Bronchial epithelial cell (primary cell): ENCODE measurements around the gene RNU4-1. TPM values are rescaled to one million over a fixed set of nuclear protein-coding genes. Genes with fewer than 3 reads are reported as not detected.
A peak's percentile ranks its signal among the peaks of the same experiment; 100 is the strongest.

Experiments
- DNase-seq: peaks from one replicate; pipeline ENCODE4 v3.0.0-alpha.2; 2010; ENCODE audit warnings: low read depth
- FAIRE-seq: peaks from 2 replicates; lab custom pipeline; 2011; peaks lifted over from hg19 to GRCh38; lab: Jason Lieb, UNC
- H3K27me3 ChIP-seq: 2 replicates; pipeline ENCODE4 v1.5.1; 2011; ENCODE audit warnings: low read length; ENCODE audit not compliant: control insufficient read depth, insufficient read depth
- H3K36me3 ChIP-seq: 2 replicates; pipeline ENCODE4 v1.5.1; 2011; ENCODE audit warnings: low read length; ENCODE audit not compliant: control insufficient read depth, insufficient read depth
- H3K4me3 ChIP-seq: 2 replicates; pipeline ENCODE4 v1.5.1; 2011; ENCODE audit warnings: mild to moderate bottlenecking, low read depth, low read length, control low read depth
- CTCF ChIP-seq: IDR thresholded peaks from 2 replicates; pipeline ENCODE4 v1.5.1; 2011; ENCODE audit warnings: mild to moderate bottlenecking, moderate library complexity, low read length, control low read depth, inconsistent platforms; ENCODE audit not compliant: insufficient read depth, severe bottlenecking
- total RNA-seq: library from RNA; depleted of rRNA; stranded (reverse); fragments of >200 nt; gene quantifications from 2 replicates; pipeline ENCODE4 v1.2.1, GENCODE V29; 2014

Gene RNU4-1
- total RNA-seq, 1 donor from 2014 or later, result 564 TPM

- H3K4me3 ChIP-seq, result peak overlapping the region; percentile 8
- peaks cover 6% of the 10 kb centered on the region for H3K36me3 ChIP-seq
- DNase-seq (no peak), FAIRE-seq (no peak)
- no peaks in the 10 kb centered on the region for H3K27me3 ChIP-seq
- TF ChIP-seq CTCF, result no peak
Measured at GRCh38 chr12:120266180-120266870, 26.7 kb downstream of the RNU4-1 start.

GRCh38 chr12:120265473-120266179 lies 27.4 kb downstream of the RNU4-1 start, which contains the start of gene PXN:
TSS of gene PXN (minus strand) at chr12:120265730. CDS start at chr12:120265629, 101 bp downstream.
- Histone ChIP-seq H3K27me3 (no peaks in the 10 kb centered on the region), H3K36me3 (peaks cover 7% of the 10 kb centered on the region), H3K4me3 (peak within 1 kb of the TSS; percentile 90)
- DNase-seq (peak; percentile 40), FAIRE-seq (no peak)
- peak; percentile 77 for TF ChIP-seq CTCF

GRCh38 chr12:120264904-120265472 lies 28.0 kb downstream of the RNU4-1 start:
- no peak for TF ChIP-seq CTCF
- H3K36me3 ChIP-seq, result peaks cover 9% of the 10 kb centered on the region
- H3K4me3 ChIP-seq, result peak overlapping the region; percentile 90
- no peaks in the 10 kb centered on the region for H3K27me3 ChIP-seq
- DNase-seq (no peak), FAIRE-seq (no peak)

GRCh38 chr12:120264086-120264903 lies 28.7 kb downstream of the RNU4-1 start:
- no peaks in the 10 kb centered on the region for H3K27me3 ChIP-seq
- DNase-seq (peak; percentile 92), FAIRE-seq (no peak)
- H3K4me3 ChIP-seq, result peak overlapping the region; percentile 90
- H3K36me3 ChIP-seq, result peaks cover 9% of the 10 kb centered on the region
- TF ChIP-seq CTCF, result no peak

GRCh38 chr12:120263748-120264085 lies 29.3 kb downstream of the RNU4-1 start:
- H3K4me3 ChIP-seq, result peak overlapping the region; percentile 90
- no peaks in the 10 kb centered on the region for H3K27me3 ChIP-seq
- DNase-seq (no peak), FAIRE-seq (no peak)
- H3K36me3 ChIP-seq, result peaks cover 9% of the 10 kb centered on the region
- TF ChIP-seq CTCF, result no peak
